Caco-2 (cell line): ENCODE measurements around the gene LIN9. TPM values are rescaled to one million over a fixed set of nuclear protein-coding genes. Genes with fewer than 3 reads are reported as not detected.

ENCODE experiments used
- BruUV-seq: library from RNA; stranded (reverse); fragments of 400-500 nt; replicated peaks from 2 replicates; lab custom pipeline; 2021; lab: Mats Ljungman, UMichigan
- CTCF ChIA-PET: fragments of 300-600 bp; sonication (Branson Sonifier 250); formaldehyde crosslinking; loops from one replicate; lab custom pipeline; 2022; ENCODE audit warnings: antibody characterized with exemption; lab: Charles Lee
- POLR2A ChIA-PET: fragments of 300-600 bp; sonication (Branson Sonifier 250); formaldehyde crosslinking; loops from one replicate; lab custom pipeline; 2022; ENCODE audit warnings: antibody characterized with exemption; lab: Charles Lee
- DNase-seq, 2 experiments: peaks; one replicate each; pipeline versions ENCODE4 v3.0.0 to v3.0.0-alpha.2; 2020 to 2022
- H3K27me3 ChIP-seq: replicated peaks from 2 replicates; pipeline ENCODE4 v1.6.0; 2011; ENCODE audit warnings: low read length; ENCODE audit not compliant: control insufficient read depth, insufficient read depth
- H3K36me3 ChIP-seq: 2 replicates; pipeline ENCODE4 v1.5.1; 2011; ENCODE audit warnings: low read length; ENCODE audit not compliant: control insufficient read depth, insufficient read depth
- H3K4me1 ChIP-seq: fragments of 250-450 bp; sonication (Bioruptor Pico); 2 replicates; pipeline ENCODE4 v1.5.1; 2020; ENCODE audit warnings: mild to moderate bottlenecking
- H3K4me3 ChIP-seq: 2 replicates; pipeline ENCODE4 v1.5.1; 2011; ENCODE audit warnings: low read depth, mild to moderate bottlenecking, control low read depth, low read length
- H3K9me3 ChIP-seq: fragments of 250-450 bp; sonication (Bioruptor Pico); 2 replicates; pipeline ENCODE4 v1.5.1; 2020; ENCODE audit warnings: mild to moderate bottlenecking, moderate library complexity
- H3K27ac Mint-ChIP-seq: one replicate; pipeline ENCODE4 v1.8.0; 2022; ENCODE audit warnings: mixed read lengths; ENCODE audit not compliant: unreplicated experiment
- H3K27me3 Mint-ChIP-seq: one replicate; pipeline ENCODE4 v1.8.0; 2022; ENCODE audit warnings: mixed read lengths; ENCODE audit not compliant: insufficient read depth, unreplicated experiment
- H3K36me3 Mint-ChIP-seq: one replicate; pipeline ENCODE4 v1.8.0; 2022; ENCODE audit warnings: mild to moderate bottlenecking, mixed read lengths; ENCODE audit not compliant: insufficient read depth, unreplicated experiment
- H3K4me1 Mint-ChIP-seq: one replicate; pipeline ENCODE4 v1.8.0; 2022; ENCODE audit warnings: low read depth, mixed read lengths; ENCODE audit not compliant: unreplicated experiment
- H3K4me3 Mint-ChIP-seq: one replicate; pipeline ENCODE4 v1.8.0; 2022; ENCODE audit warnings: mild to moderate bottlenecking, moderate library complexity, mixed read lengths; ENCODE audit not compliant: unreplicated experiment
- H3K9me3 Mint-ChIP-seq: one replicate; pipeline ENCODE4 v1.8.0; 2022; ENCODE audit warnings: mixed read lengths; ENCODE audit not compliant: unreplicated experiment
- intact Hi-C: fragments of 100-400 bp; cut with micrococcal nuclease; formaldehyde crosslinking; loops from one replicate; pipeline ENCODE4 v1.10.0; 2022; ENCODE audit not compliant: unreplicated experiment
- total RNA-seq: library from RNA; stranded (reverse); gene quantifications from 2 replicates; pipeline ENCODE4 v1.2.3, GENCODE V29; 2022
- TF ChIP-seq, protein P1 (sequence below), 2 experiments: fragments of 200-600 bp in 1 of 2; IDR thresholded peaks; 1 replicate in 1 of 2; 2 replicates in 1 of 2; pipeline versions ENCODE4 v1.5.1 to v1.8.0; 2011 to 2022; ENCODE audit warnings: antibody characterized with exemption in 1 of 2, control low read depth in 1 of 2, inconsistent platforms in 1 of 2, low read depth in 1 of 2, low read length in 1 of 2, mild to moderate bottlenecking in 1 of 2, moderate library complexity in 1 of 2; ENCODE audit not compliant: insufficient read depth in 1 of 2, severe bottlenecking in 1 of 2, unreplicated experiment in 1 of 2

Gene LIN9
- total RNA-seq, 1 experiment from 2014 or later = 12.2 TPM

DNA sequence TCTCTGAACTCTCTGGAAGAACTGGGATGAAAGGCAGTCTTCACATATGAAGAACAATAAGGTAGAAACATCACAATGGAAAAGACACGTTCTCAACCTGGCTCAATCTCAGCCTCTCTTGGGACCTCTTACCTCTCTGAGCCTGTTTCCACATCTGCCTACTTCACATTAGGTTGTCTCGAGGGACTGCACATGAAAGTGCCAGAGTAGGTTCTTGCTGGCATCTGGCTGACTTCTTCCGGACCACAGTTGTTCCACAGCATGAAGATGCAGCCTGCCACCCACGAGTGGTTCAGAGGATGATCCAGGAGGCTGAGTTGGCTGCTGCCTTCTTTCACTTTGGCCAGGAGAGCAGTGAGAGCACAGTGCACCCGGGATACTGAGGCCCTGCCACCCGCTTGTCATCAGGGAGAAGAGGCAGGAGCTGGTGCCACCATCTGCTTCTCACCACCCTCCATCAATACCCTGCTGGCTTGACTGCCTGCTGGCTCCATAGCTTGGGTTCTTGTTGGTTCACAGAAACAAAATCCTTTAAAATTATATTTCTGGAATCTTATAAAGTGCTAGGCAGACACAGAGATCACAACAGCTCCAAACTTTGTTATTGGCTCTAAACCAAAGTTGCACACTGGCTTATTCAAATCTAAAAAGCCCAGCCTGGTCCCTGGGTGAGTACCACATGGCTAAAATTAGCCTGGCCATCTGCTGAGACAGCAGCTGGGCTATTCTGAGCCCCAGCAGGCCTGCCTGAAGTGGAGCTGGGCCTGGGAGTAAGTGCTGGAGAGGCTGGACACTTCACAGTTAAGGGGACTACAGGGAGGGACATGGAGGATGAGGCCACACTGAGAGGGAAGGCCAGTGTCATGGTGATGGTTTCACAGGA is 46.9 kb upstream of the LIN9 start:
- BruUV-seq = no TSS peak
- Mint-ChIP-seq H3K36me3 (peaks cover 29% of the 10 kb centered on the region), H3K27ac (no peak overlapping the region), H3K4me3 (no peak overlapping the region), H3K27me3 (no peaks in the 10 kb centered on the region), H3K9me3 (no peaks in the 10 kb centered on the region), H3K4me1 (no peaks in the 10 kb centered on the region)
- POLR2A ChIA-PET = no interaction called here
- Histone ChIP-seq H3K9me3 (no peaks in the 10 kb centered on the region), H3K4me1 (no peaks in the 10 kb centered on the region), H3K4me3 (no peak overlapping the region), H3K36me3 (no peaks in the 10 kb centered on the region; the same call in 1 of the 2 replicates), H3K27me3 (no peaks in the 10 kb centered on the region)
- CTCF ChIA-PET = no interaction called here
- TF ChIP-seq, protein P1, sequence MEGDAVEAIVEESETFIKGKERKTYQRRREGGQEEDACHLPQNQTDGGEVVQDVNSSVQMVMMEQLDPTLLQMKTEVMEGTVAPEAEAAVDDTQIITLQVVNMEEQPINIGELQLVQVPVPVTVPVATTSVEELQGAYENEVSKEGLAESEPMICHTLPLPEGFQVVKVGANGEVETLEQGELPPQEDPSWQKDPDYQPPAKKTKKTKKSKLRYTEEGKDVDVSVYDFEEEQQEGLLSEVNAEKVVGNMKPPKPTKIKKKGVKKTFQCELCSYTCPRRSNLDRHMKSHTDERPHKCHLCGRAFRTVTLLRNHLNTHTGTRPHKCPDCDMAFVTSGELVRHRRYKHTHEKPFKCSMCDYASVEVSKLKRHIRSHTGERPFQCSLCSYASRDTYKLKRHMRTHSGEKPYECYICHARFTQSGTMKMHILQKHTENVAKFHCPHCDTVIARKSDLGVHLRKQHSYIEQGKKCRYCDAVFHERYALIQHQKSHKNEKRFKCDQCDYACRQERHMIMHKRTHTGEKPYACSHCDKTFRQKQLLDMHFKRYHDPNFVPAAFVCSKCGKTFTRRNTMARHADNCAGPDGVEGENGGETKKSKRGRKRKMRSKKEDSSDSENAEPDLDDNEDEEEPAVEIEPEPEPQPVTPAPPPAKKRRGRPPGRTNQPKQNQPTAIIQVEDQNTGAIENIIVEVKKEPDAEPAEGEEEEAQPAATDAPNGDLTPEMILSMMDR (IDR thresholded peaks at IDR 0.05; ENCODE audit: insufficient read depth in 1 of 2, low read depth in 1 of 2, low read length in 1 of 2, severe bottlenecking in 1 of 2, unreplicated experiment in 1 of 2) = no peak
- intact Hi-C loops = no loop called here
- no peak for DNase-seq

DNA sequence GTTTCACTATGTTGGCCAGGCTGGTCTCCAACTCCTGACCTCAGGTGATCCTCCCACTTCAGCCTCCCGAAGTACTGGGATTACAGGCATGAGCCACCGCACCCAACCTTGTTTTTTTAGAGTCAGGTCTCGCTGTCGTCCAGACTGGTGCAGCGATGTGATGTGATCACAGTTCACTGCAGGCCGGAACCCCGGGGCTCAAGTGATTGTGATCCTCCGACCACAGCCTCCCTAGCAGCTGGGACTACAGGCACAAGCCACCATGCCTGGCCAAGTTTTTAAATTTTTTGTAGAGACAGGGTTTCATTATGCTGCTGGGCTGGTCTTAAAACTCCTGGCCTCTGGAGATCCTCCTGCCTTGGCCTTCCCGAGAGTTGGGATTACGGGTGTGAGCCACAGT is 46.1 kb upstream of the LIN9 start:
- no peaks in the 10 kb centered on the region for H3K9me3 Mint-ChIP-seq
- Histone ChIP-seq H3K9me3 (no peaks in the 10 kb centered on the region), H3K4me3 (no peak overlapping the region), H3K4me1 (peaks cover 7% of the 10 kb centered on the region; the same call in 1 of the 2 replicates), H3K36me3 (no peaks in the 10 kb centered on the region; the same call in 1 of the 2 replicates), H3K27me3 (no peaks in the 10 kb centered on the region)
- ChIA-PET CTCF (no interaction called here), POLR2A (no interaction called here)
- TF ChIP-seq, protein P1 (IDR thresholded peaks at IDR 0.05; ENCODE audit: insufficient read depth in 1 of 2, low read depth in 1 of 2, low read length in 1 of 2, severe bottlenecking in 1 of 2, unreplicated experiment in 1 of 2) = no peak
- H3K27ac Mint-ChIP-seq = no peak overlapping the region
- H3K4me1 Mint-ChIP-seq = peaks cover 7% of the 10 kb centered on the region
- no peak for DNase-seq
- no peak overlapping the region for H3K4me3 Mint-ChIP-seq
- no TSS peak for BruUV-seq
- H3K27me3 Mint-ChIP-seq = no peaks in the 10 kb centered on the region
- intact Hi-C loops = no loop called here
- H3K36me3 Mint-ChIP-seq = peaks cover 20% of the 10 kb centered on the region

DNA sequence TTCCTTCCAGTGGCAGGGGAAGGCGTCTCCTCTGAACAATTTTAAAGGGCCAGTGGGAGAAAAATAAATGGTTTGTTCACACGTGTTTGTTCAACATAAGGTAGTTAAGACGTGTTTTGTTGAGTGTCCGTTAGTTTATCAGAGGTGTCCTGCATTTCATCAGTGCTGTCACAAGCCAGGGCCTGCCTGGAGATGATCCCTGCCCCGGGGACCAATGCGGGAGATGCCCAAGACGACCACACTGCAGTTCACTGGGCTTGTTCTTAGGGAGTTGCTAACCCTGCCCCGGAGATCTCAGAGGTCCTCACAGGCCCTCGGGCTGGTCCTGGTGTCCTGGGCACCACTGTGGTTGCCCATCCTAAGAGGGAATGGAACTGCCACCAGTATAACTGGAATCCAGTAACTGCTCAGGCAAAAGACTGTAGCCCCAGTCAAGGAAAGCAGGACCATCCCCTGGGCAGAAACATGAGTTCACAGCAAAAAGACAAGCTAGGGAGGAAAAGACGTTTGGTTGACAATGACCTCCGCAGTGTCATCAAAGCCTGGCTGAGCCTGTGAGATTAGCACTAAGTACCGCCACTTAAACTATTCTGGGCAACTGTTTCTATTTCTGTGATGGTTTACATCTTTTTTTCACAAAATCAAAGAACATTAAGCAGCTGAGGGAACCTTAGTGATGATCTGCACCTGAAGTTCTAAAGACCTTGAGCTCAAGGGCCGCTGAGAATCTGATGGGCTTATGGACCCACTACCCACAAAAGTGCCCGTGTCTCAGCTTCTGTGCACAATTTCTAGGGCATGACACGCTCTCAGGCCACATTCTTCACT is 44.9 kb upstream of the LIN9 start:
- no peak for DNase-seq
- Mint-ChIP-seq H3K9me3 (no peaks in the 10 kb centered on the region), H3K36me3 (peaks cover 11% of the 10 kb centered on the region), H3K27me3 (no peaks in the 10 kb centered on the region), H3K4me1 (peaks cover 8% of the 10 kb centered on the region), H3K27ac (no peak overlapping the region), H3K4me3 (no peak overlapping the region)
- no TSS peak for BruUV-seq
- H3K4me1 ChIP-seq = peaks cover 13% of the 10 kb centered on the region; the same call in 1 of the 2 replicates
- ChIA-PET POLR2A (no interaction called here), CTCF (interaction anchor here (0.7 kb wide), 1 partner anchor 71 kb away, joined by 4 read pairs; no protein-coding TSS in a partner anchor)
- H3K36me3 ChIP-seq = no peaks in the 10 kb centered on the region; the same call in 1 of the 2 replicates
- no peaks in the 10 kb centered on the region for H3K9me3 ChIP-seq
- intact Hi-C loops = no loop called here
- H3K4me3 ChIP-seq = no peak overlapping the region
- TF ChIP-seq, protein P1 (IDR thresholded peaks at IDR 0.05; ENCODE audit: insufficient read depth in 1 of 2, low read depth in 1 of 2, low read length in 1 of 2, severe bottlenecking in 1 of 2, unreplicated experiment in 1 of 2) = no peak
- no peaks in the 10 kb centered on the region for H3K27me3 ChIP-seq
